K562 (cell line): ENCODE data around the gene TMEM151A. TPM values are rescaled to one million over a fixed set of nuclear protein-coding genes. Genes with fewer than 3 reads are reported as not detected.

Source experiments
- ATAC-seq: fragments of 200-7000 bp; cut with Tn5 transposase; 3 replicates; pipeline ENCODE4 v1.9.1; 2020; ENCODE audit warnings: moderate library complexity
- BruUV-seq: library from RNA; stranded (reverse); fragments of 400-500 nt; replicated peaks from 2 replicates; lab custom pipeline; 2021; lab: Mats Ljungman, UMichigan
- CTCF ChIA-PET: fragments of 300-600 bp; formaldehyde crosslinking; extraction: SDS; loops from one replicate; lab custom pipeline; 2021; ENCODE audit warnings: low intra/inter-chr PET ratio; lab: Yijun Ruan, JAX
- POLR2A ChIA-PET: fragments of 300-600, 350-650 bp; sonication (Branson Sonifier 250); formaldehyde crosslinking; extraction: SDS; loops from one replicate; lab custom pipeline; 2021; ENCODE audit warnings: antibody characterized with exemption, inconsistent platforms; lab: Yijun Ruan, JAX
- DNase-seq, 4 experiments: peaks; one replicate each; pipeline versions ENCODE4 v3.0.0 to v3.0.0-alpha.2; 2011 to 2018; ENCODE audit warnings: low spot score in 3 of 4, mixed read lengths in 3 of 4; ENCODE audit errors: extremely low read depth in 1 of 4
- FAIRE-seq: peaks from 2 replicates; lab custom pipeline; 2011; peaks lifted over from hg19 to GRCh38; lab: Jason Lieb, UNC
- H2AFZ ChIP-seq: 2 replicates; pipeline ENCODE4 v1.6.0; 2011; ENCODE audit warnings: low read depth, low read length, control low read depth, inconsistent platforms
- H3K27ac ChIP-seq: fragments of 200-600 bp; 3 replicates; pipeline ENCODE4 v1.8.0; 2011; ENCODE audit warnings: low read depth, mild to moderate bottlenecking, control low read depth, inconsistent platforms, low read length, moderate library complexity, mixed read lengths; ENCODE audit errors: extremely low read depth
- H3K27me3 ChIP-seq, 2 experiments: fragments of 300-600 bp in 1 of 2; 2 replicates in 1 of 2; 3 replicates in 1 of 2; pipeline versions ENCODE4 v1.6.0 to v1.8.0; 2011; ENCODE audit warnings: inconsistent platforms in 2 of 2, low read length in 2 of 2, mild to moderate bottlenecking in 1 of 2, mixed read lengths in 1 of 2, moderate library complexity in 1 of 2; ENCODE audit not compliant: control insufficient read depth in 2 of 2, insufficient read depth in 2 of 2
- H3K36me3 ChIP-seq: fragments of 300-600 bp; 3 replicates; pipeline ENCODE4 v1.8.0; 2011; ENCODE audit warnings: mild to moderate bottlenecking, low read length, inconsistent platforms; ENCODE audit not compliant: control insufficient read depth, insufficient read depth
- H3K4me1 ChIP-seq, 2 experiments: fragments of 200-600 bp in 1 of 2; replicated peaks in 1 of 2; 2 replicates in 1 of 2; 3 replicates in 1 of 2; pipeline versions ENCODE4 v1.5.1 to v1.8.0; 2011; ENCODE audit warnings: inconsistent platforms in 2 of 2, low read length in 2 of 2, mild to moderate bottlenecking in 1 of 2, mixed read lengths in 1 of 2, moderate library complexity in 1 of 2; ENCODE audit not compliant: control insufficient read depth in 2 of 2, insufficient read depth in 2 of 2
- H3K4me2 ChIP-seq: 2 replicates; pipeline ENCODE4 v1.6.1; 2011; ENCODE audit warnings: low read length, control low read depth, inconsistent platforms, mixed read lengths; ENCODE audit not compliant: insufficient read depth
- H3K4me3 ChIP-seq: fragments of 200-600 bp; sonication (generic), shearing (Covaris generic); 2 replicates; pipeline ENCODE4 v1.5.1; 2016; ENCODE audit warnings: control low read depth, inconsistent platforms
- H3K79me2 ChIP-seq: fragments of 200-600 bp; 3 replicates; pipeline ENCODE4 v1.8.0; 2011; ENCODE audit warnings: low read length, inconsistent platforms; ENCODE audit not compliant: control insufficient read depth, insufficient read depth
- H3K9ac ChIP-seq, 2 experiments: 2 replicates each; pipeline versions ENCODE4 v1.6.0 to v1.6.1; 2011; ENCODE audit warnings: low read depth in 2 of 2, low read length in 2 of 2, control low read depth in 1 of 2, inconsistent platforms in 1 of 2, mild to moderate bottlenecking in 1 of 2, mixed read lengths in 1 of 2; ENCODE audit not compliant: insufficient read depth in 1 of 2
- H3K9me1 ChIP-seq: one replicate; pipeline ENCODE4 v1.6.0; 2011; ENCODE audit warnings: inconsistent platforms, mild to moderate bottlenecking, low read length, moderate library complexity; ENCODE audit not compliant: control insufficient read depth, insufficient read depth
- H3K9me3 ChIP-seq: replicated peaks from 2 replicates; pipeline ENCODE4 v1.5.1; 2011; ENCODE audit warnings: low read depth, low read length, inconsistent platforms; ENCODE audit not compliant: control insufficient read depth, insufficient read depth
- H4K20me1 ChIP-seq: replicated peaks from 2 replicates; pipeline ENCODE4 v1.6.1; 2011; ENCODE audit warnings: low read length, inconsistent platforms, mixed read lengths; ENCODE audit not compliant: control insufficient read depth, insufficient read depth
- DNMT1 ChIP-seq: fragments of 450-650 bp; IDR thresholded peaks from 2 replicates; pipeline ENCODE4 v1.6.1; 2016; ENCODE audit warnings: antibody characterized with exemption, mild to moderate bottlenecking
- HDAC6 ChIP-seq: IDR thresholded peaks from 2 replicates; pipeline ENCODE4 v1.6.1; 2012; ENCODE audit warnings: low read depth, mild to moderate bottlenecking, control low read depth, inconsistent platforms, low read length, moderate library complexity
- MBD2 ChIP-seq: sonication (generic); IDR thresholded peaks from 2 replicates; pipeline ENCODE4 v1.6.1; 2016; ENCODE audit warnings: low read depth, borderline replicate concordance
- MEIS2 ChIP-seq: fragments of 450-650 bp; IDR thresholded peaks from 2 replicates; pipeline ENCODE4 v1.6.1; 2014; ENCODE audit warnings: mild to moderate bottlenecking; ENCODE audit not compliant: partially characterized antibody
- MXI1 ChIP-seq: IDR thresholded peaks from 2 replicates; pipeline ENCODE4 v1.6.1; 2011; ENCODE audit warnings: low read depth, mild to moderate bottlenecking, improper control_type of control experiment, low read length
- POLR2B ChIP-seq: fragments of 450-650 bp; IDR thresholded peaks from 2 replicates; pipeline ENCODE4 v1.6.1; 2018; ENCODE audit warnings: low read depth; ENCODE audit not compliant: partially characterized antibody
- RBBP5 ChIP-seq: fragments of 200-600 bp; sonication (generic); IDR thresholded peaks from 2 replicates; pipeline ENCODE4 v1.6.1; 2012; ENCODE audit warnings: borderline replicate concordance, mild to moderate bottlenecking, low read length, control low read depth, inconsistent platforms; ENCODE audit not compliant: insufficient read depth, poor library complexity, severe bottlenecking
- RBFOX2 ChIP-seq: fragments of 200-400 bp; formaldehyde crosslinking; IDR thresholded peaks from 2 replicates; pipeline ENCODE4 v1.6.1; 2017; ENCODE audit warnings: low read depth, mild to moderate bottlenecking, low read length, moderate library complexity
- RCOR1 ChIP-seq, 2 experiments: IDR thresholded peaks; 2 replicates each; pipeline ENCODE4 v1.6.1; 2012; ENCODE audit warnings: low read depth in 2 of 2, low read length in 2 of 2, borderline replicate concordance in 1 of 2, improper control_type of control experiment in 1 of 2
- REST ChIP-seq, 2 experiments: fragments of 450-650 bp; formaldehyde crosslinking in 1 of 2; IDR thresholded peaks; 2 replicates each; pipeline versions ENCODE4 v1.4.0 to v1.6.1; 2014 to 2020; ENCODE audit warnings: mild to moderate bottlenecking in 2 of 2, borderline replicate concordance in 1 of 2, low read depth in 1 of 2
- TFAM ChIP-seq: fragments of 250-450 bp; sonication (Bioruptor Pico); conservative IDR thresholded peaks from 2 replicates; pipeline ENCODE4 v1.5.0; 2021; ENCODE audit warnings: mild to moderate bottlenecking, moderate library complexity
- ZKSCAN8 ChIP-seq: fragments of 200-800 bp; sonication (Bioruptor generic); IDR thresholded peaks from 2 replicates; pipeline ENCODE4 v1.6.1; 2016; ENCODE audit warnings: missing genetic modification characterization, missing compliant biosample characterization
- WGBS: fragments of 100-300 bp; shearing (Covaris generic); methylation state at CpG from one replicate; pipeline ENCODE4 v1.1.6; 2016; ENCODE audit warnings: low coverage, mixed read lengths; ENCODE audit not compliant: insufficient coverage; ENCODE audit errors: missing lambda C conversion rate; 5-methylcytosine and 5-hydroxymethylcytosine counted together
- in situ Hi-C: fragments of 300-500 bp; cut with MboI; formaldehyde crosslinking; loops from 4 replicates; pipeline ENCODE4 v1.15.0; 2018; ENCODE audit warnings: inconsistent platforms, mixed read lengths
- intact Hi-C: fragments of 100-400 bp; cut with micrococcal nuclease; formaldehyde crosslinking; loops from 2 replicates; pipeline ENCODE4 v1.14.2; 2022
- polyA plus RNA-seq, 8 experiments: library from polyadenylated mRNA; depleted of rRNA in 4 of 8; stranded (reverse) in 5 of 8; unstranded in 3 of 8; fragments of >200 nt; fragmentation: Nextera tagmentation in 2 of 8; fragmentation: Illumina TruSeq in 1 of 8; extraction: Ambion mirVana in 2 of 8; extraction: Trizol in 1 of 8; gene quantifications; 2 replicates each; pipeline versions ENCODE4 v1.2.1 to v1.2.3, GENCODE V29; 2011 to 2014; ENCODE audit warnings: inconsistent platforms in 1 of 8, missing spikeins in 1 of 8
- total RNA-seq, 7 experiments: library from RNA; depleted of rRNA in 6 of 7; stranded (reverse); fragments of >200 nt in 6 of 7; fragmentation: Illumina TruSeq in 2 of 7; extraction: Trizol in 2 of 7; gene quantifications; 2 replicates each; pipeline versions ENCODE4 v1.2.1 to v1.2.3, GENCODE V29; 2011 to 2021; ENCODE audit warnings: low replicate concordance in 1 of 7

Gene TMEM151A
- total and polyA plus RNA-seq, 9 of the 15 experiments (the other 6 are each of a cell fraction or from before 2014, with no cell fraction given): not detected

DNA sequence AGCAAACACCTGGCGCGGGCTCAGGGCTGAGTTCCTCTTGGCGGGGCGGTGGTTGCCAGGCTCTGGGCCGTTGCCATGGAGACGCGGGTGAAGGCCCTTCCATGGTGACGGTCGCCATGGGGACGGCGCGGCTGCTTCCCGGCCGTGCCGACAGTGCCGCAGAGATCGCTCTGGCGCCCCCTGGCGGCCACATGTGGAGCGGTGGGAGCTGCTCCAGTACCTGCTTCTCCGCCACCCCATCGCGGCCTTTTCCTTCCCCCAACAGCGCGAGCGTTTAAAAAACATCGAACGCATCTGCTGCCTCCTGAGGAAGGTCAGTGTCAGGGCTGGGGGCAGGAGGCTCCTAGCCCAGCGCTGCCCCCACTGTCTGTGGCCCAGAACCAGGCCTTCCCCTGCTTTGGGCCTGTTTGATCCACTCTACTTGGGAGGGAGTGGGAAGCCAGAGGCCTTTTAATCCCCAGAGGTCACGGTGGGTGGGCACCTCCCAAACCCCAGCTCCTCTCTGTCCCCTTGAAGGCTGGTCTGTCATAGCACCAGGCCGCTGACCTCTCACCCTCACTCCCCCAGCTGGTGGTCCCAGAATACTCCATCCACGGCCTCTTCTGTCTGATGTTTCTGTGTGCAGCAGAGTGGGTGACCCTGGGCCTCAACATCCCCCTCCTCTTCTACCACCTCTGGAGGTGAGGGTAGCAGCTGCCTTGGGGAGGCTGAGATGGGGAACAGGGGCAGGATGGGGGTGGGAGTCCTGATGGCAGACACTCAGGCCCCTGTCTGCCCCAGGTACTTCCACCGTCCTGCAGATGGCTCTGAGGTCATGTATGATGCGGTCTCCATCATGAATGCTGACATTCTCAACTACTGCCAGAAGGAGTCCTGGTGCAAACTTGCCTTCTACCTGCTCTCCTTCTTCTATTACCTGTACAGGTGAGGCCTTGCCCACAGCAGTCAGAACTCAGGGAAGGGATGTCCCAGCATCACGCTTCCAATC is 8.9 kb upstream of the TMEM151A start:
- CTCF ChIA-PET: interaction anchor here (0.7 to 1.5 kb wide), 4 partner anchors 45 to 107 kb away, joined by 3 to 17 read pairs (median 6); no protein-coding TSS in a partner anchor
- intact Hi-C loops: no loop called here
- H3K9me3 ChIP-seq: no peaks in the 10 kb centered on the region
- peaks cover 37% of the 10 kb centered on the region; the same call in 2 of the 3 replicates for H3K36me3 ChIP-seq
- FAIRE-seq: peak; percentile 96
- H3K27me3 ChIP-seq: no peaks in the 10 kb centered on the region
- BruUV-seq: no TSS peak
- no peak overlapping the region for H3K4me3 ChIP-seq
- H3K9me1 ChIP-seq: peaks cover 4% of the 10 kb centered on the region
- in situ Hi-C loops: no loop called here
- H2AFZ ChIP-seq: no peak overlapping the region
- no peak overlapping the region; the same call in 1 of the 2 replicates for H3K4me2 ChIP-seq
- WGBS: 12% methylated on average over 30 of the region's 35 CpGs
- ATAC-seq: peak; percentile 96
- POLR2A ChIA-PET: interaction anchor here (0.5 to 3.7 kb wide), 6 partner anchors 8 to 1796 kb away, joined by 3 to 21 read pairs (median 3); no protein-coding TSS in a partner anchor
- DNase-seq: peak; percentile 96 to 98 (median 96)
- peaks cover 12% of the 10 kb centered on the region for H3K79me2 ChIP-seq
- no peak overlapping the region for H3K27ac ChIP-seq
- peaks cover 8 to 52% of the 10 kb centered on the region in 2 experiments; a peak in 3 of 5 replicates for H3K4me1 ChIP-seq
- peak overlapping the region in 1 of 2 experiments; percentile 57; a peak in 1 of 4 replicates for H3K9ac ChIP-seq
- peaks cover 23% of the 10 kb centered on the region for H4K20me1 ChIP-seq
- TF ChIP-seq REST (IDR thresholded peaks at IDR 0.05; ENCODE audit: borderline replicate concordance): peak; percentile 68
- peak; percentile 81 for TF ChIP-seq REST (CRISPR knock-in tag; IDR thresholded peaks at IDR 0.05; ENCODE audit: low read depth)
- TF ChIP-seq RCOR1 (IDR thresholded peaks at IDR 0.05; ENCODE audit: borderline replicate concordance in 1 of 2, low read depth in 2 of 2, low read length in 2 of 2): peak; percentile 78 to 99
- TF ChIP-seq RBBP5: no peak
- TF ChIP-seq DNMT1: no peak
- peak; percentile 94 for TF ChIP-seq MBD2
- TF ChIP-seq POLR2B: peak; percentile 40
- TF ChIP-seq HDAC6: 0 out of 2 replicates have a peak, but pooled peaks have one; percentile 69
- TF ChIP-seq MEIS2: no peak
- no peak for TF ChIP-seq ZKSCAN8
- peak; percentile 61 for TF ChIP-seq RBFOX2
- peak; percentile 100 for TF ChIP-seq MXI1
- no peak for TF ChIP-seq TFAM (CRISPR knock-in tag)
